Gastroesophageal sphincter (tissue), 3 donors: ENCODE measurements around the gene TBC1D23.

Experiments
- POLR2A ChIP-seq, 2 donors: fragments of 450-650 bp; IDR thresholded peaks; one replicate each; pipeline ENCODE4 v1.6.1; 2017; ENCODE audit warnings: antibody characterized with exemption in 2 of 2, mild to moderate bottlenecking in 2 of 2, moderate library complexity in 1 of 2
- TF ChIP-seq, protein P1 (sequence below), 4 experiments: fragments of 200-600 bp in 2 of 4; fragments of 450-650 bp in 2 of 4; sonication (generic) in 1 of 4; IDR thresholded peaks; one replicate each; pipeline ENCODE4 v1.5.1; 2017 to 2019; ENCODE audit warnings: antibody characterized with exemption in 4 of 4, mild to moderate bottlenecking in 2 of 4, moderate library complexity in 2 of 4

DNA sequence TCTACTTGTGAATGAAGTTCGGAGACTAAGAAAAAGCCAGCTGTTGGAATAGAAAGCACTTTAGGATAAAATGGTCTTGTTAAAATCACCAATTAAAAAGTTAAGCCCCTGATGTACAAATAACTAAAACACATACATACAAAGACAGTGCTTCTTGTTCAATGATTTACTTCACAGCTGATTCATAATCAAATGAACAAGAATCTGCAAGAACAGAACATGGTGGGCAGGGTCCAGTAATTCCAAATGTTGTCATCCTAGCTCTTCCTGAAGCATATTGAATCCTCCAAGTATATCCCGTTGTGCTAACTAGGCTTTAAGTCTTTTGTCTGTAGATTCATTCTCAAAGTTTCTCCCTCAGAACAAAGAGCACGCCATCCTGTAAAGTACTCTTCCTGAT lies 98.2 kb downstream of the TBC1D23 start:
- no peak for TF ChIP-seq POLR2A (IDR thresholded peaks at IDR 0.05)
- TF ChIP-seq, protein P1, sequence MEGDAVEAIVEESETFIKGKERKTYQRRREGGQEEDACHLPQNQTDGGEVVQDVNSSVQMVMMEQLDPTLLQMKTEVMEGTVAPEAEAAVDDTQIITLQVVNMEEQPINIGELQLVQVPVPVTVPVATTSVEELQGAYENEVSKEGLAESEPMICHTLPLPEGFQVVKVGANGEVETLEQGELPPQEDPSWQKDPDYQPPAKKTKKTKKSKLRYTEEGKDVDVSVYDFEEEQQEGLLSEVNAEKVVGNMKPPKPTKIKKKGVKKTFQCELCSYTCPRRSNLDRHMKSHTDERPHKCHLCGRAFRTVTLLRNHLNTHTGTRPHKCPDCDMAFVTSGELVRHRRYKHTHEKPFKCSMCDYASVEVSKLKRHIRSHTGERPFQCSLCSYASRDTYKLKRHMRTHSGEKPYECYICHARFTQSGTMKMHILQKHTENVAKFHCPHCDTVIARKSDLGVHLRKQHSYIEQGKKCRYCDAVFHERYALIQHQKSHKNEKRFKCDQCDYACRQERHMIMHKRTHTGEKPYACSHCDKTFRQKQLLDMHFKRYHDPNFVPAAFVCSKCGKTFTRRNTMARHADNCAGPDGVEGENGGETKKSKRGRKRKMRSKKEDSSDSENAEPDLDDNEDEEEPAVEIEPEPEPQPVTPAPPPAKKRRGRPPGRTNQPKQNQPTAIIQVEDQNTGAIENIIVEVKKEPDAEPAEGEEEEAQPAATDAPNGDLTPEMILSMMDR (IDR thresholded peaks at IDR 0.05): no peak
